ENCODE data around the gene CCDC85B.

CCDC85B gene

GRCh38 chr11:65912845-65913244 lies 22.4 kb downstream of the CCDC85B start:
- Histone ChIP-seq H3K4me3 (ENCODE audit: insufficient read depth, low read depth, low read length) (no peak overlapping the region), H3K9me3 (ENCODE audit: control insufficient read depth, low read length) (no peaks in the 10 kb centered on the region), H3K4me1 (ENCODE audit: control insufficient read depth, insufficient read depth, low read length) (no peaks in the 10 kb centered on the region), H3K36me3 (ENCODE audit: control insufficient read depth, insufficient read depth, low read length) (no peaks in the 10 kb centered on the region), H3K27me3 (ENCODE audit: control insufficient read depth, insufficient read depth, low read length, poor library complexity, severe bottlenecking) (peaks cover 4% of the 10 kb centered on the region), H3K27ac (ENCODE audit: insufficient read depth, low read depth, low read length, poor library complexity, severe bottlenecking) (no peak overlapping the region)
- 86 to 91% methylated on average over 4 of the region's 4 CpGs for WGBS, 2 experiments

DNA sequence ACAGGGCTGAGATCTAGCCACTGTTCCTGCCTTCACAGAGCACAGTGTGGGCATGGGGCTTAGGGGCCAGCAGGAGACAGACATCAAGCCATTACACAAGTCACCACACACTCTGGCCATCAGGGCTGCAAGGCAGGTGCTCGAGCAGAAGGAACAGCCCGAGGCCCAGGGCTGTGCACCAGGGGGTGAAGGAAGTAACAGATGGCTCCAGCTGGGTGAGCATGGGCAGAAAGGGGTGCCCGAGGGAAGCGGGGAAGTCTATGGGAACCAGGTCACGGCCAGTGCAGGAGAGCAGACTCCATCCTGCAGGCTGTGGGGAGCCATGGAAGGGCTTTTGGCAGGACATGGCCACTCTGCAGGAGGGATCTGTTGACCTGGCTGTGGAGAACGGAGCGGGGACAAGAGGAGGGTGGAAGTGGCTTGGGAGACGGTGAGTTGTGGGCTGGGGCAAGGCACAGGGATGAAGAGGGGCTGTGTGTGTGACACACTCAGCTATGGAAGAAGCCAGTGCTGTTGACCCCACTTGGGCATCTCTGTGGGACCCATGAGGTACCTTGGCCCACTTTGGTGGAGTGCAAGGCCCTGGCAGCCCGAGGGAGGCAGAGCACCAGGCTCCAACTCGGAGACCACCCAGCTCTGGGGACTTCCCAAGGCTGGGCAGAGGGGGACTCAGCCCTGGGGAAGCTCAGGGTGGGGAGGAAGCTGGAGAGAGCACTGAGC lies 24.8 kb downstream of the CCDC85B start:
- H3K36me3 ChIP-seq (ENCODE audit: control insufficient read depth, insufficient read depth, low read length): no peaks in the 10 kb centered on the region
- 76 to 81% methylated on average over 10 of the region's 10 CpGs for WGBS, 2 experiments
- H3K9me3 ChIP-seq (ENCODE audit: control insufficient read depth, low read length): no peaks in the 10 kb centered on the region
- no peaks in the 10 kb centered on the region for H3K27me3 ChIP-seq (ENCODE audit: control insufficient read depth, insufficient read depth, low read length, poor library complexity, severe bottlenecking)
- no peaks in the 10 kb centered on the region for H3K4me1 ChIP-seq (ENCODE audit: control insufficient read depth, insufficient read depth, low read length)
- H3K4me3 ChIP-seq (ENCODE audit: insufficient read depth, low read depth, low read length): no peak overlapping the region
- peak overlapping the region; percentile 16 for H3K27ac ChIP-seq (ENCODE audit: insufficient read depth, low read depth, low read length, poor library complexity, severe bottlenecking)

GRCh38 chr11:65915821-65916251 lies 25.4 kb downstream of the CCDC85B start:
- 62 to 67% methylated on average over 13 of the region's 13 CpGs for WGBS, 2 experiments
- H3K36me3 ChIP-seq (ENCODE audit: control insufficient read depth, insufficient read depth, low read length): no peaks in the 10 kb centered on the region
- no peaks in the 10 kb centered on the region for H3K27me3 ChIP-seq (ENCODE audit: control insufficient read depth, insufficient read depth, low read length, poor library complexity, severe bottlenecking)
- no peaks in the 10 kb centered on the region for H3K9me3 ChIP-seq (ENCODE audit: control insufficient read depth, low read length)
- H3K4me3 ChIP-seq (ENCODE audit: insufficient read depth, low read depth, low read length): no peak overlapping the region
- H3K27ac ChIP-seq (ENCODE audit: insufficient read depth, low read depth, low read length, poor library complexity, severe bottlenecking): no peak overlapping the region
- no peaks in the 10 kb centered on the region for H3K4me1 ChIP-seq (ENCODE audit: control insufficient read depth, insufficient read depth, low read length)

GRCh38 chr11:65916391-65916790 lies 25.9 kb downstream of the CCDC85B start:
- Histone ChIP-seq H3K27ac (ENCODE audit: insufficient read depth, low read depth, low read length, poor library complexity, severe bottlenecking) (no peak overlapping the region), H3K36me3 (ENCODE audit: control insufficient read depth, insufficient read depth, low read length) (no peaks in the 10 kb centered on the region), H3K4me3 (ENCODE audit: insufficient read depth, low read depth, low read length) (no peak overlapping the region), H3K4me1 (ENCODE audit: control insufficient read depth, insufficient read depth, low read length) (no peaks in the 10 kb centered on the region), H3K27me3 (ENCODE audit: control insufficient read depth, insufficient read depth, low read length, poor library complexity, severe bottlenecking) (no peaks in the 10 kb centered on the region), H3K9me3 (ENCODE audit: control insufficient read depth, low read length) (no peaks in the 10 kb centered on the region)
- 83 to 89% methylated on average over 7 of the region's 7 CpGs for WGBS, 2 experiments

DNA sequence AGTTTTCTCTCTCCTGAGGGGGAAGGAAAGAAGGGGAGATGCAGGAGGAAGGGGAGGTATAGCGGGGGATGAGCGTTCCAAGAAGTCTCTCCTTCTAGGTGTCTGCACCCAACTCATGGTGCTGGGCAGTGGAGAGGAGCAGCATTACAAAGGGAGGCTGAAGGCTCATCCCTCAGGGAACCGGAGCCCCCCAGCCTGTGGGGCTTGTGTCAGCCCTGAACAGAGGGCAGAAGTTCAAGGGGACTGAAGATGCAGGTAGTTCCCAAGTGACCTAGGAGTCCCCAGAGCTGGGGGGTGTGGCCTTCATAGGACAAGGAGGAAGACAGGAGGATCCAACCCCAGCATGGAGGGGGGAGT lies 26.6 kb downstream of the CCDC85B start:
- WGBS, 2 experiments: 93 to 99% methylated on average over 3 of the region's 3 CpGs
- Histone ChIP-seq H3K4me3 (ENCODE audit: insufficient read depth, low read depth, low read length) (no peak overlapping the region), H3K9me3 (ENCODE audit: control insufficient read depth, low read length) (no peaks in the 10 kb centered on the region), H3K27me3 (ENCODE audit: control insufficient read depth, insufficient read depth, low read length, poor library complexity, severe bottlenecking) (no peaks in the 10 kb centered on the region), H3K4me1 (ENCODE audit: control insufficient read depth, insufficient read depth, low read length) (no peaks in the 10 kb centered on the region), H3K36me3 (ENCODE audit: control insufficient read depth, insufficient read depth, low read length) (no peaks in the 10 kb centered on the region), H3K27ac (ENCODE audit: insufficient read depth, low read depth, low read length, poor library complexity, severe bottlenecking) (no peak overlapping the region)

DNA sequence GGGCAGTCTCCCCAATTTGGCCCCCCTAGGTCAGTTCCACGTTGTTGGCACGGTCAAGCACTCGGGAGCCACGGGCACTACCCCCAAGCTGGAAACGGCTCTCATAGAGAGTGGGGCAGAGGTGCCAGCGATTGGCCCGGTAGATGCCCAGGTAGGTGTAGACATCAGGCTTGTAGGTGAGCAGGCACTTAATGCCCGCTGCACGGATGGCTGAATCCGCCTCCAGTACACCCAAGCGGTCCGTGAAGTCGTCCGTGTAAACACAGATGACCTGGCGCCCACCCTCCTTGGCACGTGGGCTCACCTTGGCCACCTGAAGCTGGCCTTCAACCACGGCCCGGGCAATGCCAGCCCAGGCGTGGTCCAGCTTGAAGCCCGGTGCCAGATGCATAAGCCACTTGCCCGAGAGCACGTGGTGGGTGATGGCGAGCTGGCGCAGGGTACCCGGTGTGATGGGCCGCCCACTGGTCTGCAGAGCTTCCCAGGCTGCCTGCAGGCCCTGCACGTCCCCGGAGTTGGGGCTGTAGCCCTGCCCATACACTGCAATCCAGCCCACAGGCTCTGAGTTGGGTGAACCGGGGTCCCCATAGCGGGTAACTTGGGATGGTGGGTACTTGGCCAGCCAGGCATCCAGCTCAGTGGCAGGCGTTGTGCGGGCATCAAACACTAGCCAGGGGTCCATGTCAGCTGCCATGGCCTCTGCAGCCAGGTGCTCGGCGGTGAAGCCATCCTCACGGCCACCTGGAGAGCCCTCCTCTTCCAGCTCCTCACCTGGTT lies 27.1 kb downstream of the CCDC85B start:
- Histone ChIP-seq H3K27me3 (ENCODE audit: control insufficient read depth, insufficient read depth, low read length, poor library complexity, severe bottlenecking) (no peaks in the 10 kb centered on the region), H3K4me3 (ENCODE audit: insufficient read depth, low read depth, low read length) (peak overlapping the region; percentile 92), H3K27ac (ENCODE audit: insufficient read depth, low read depth, low read length, poor library complexity, severe bottlenecking) (no peak overlapping the region), H3K9me3 (ENCODE audit: control insufficient read depth, low read length) (no peaks in the 10 kb centered on the region), H3K36me3 (ENCODE audit: control insufficient read depth, insufficient read depth, low read length) (peaks cover 3% of the 10 kb centered on the region), H3K4me1 (ENCODE audit: control insufficient read depth, insufficient read depth, low read length) (no peaks in the 10 kb centered on the region)
- WGBS, 2 experiments: 92 to 94% methylated on average over 35 of the region's 35 CpGs

DNA sequence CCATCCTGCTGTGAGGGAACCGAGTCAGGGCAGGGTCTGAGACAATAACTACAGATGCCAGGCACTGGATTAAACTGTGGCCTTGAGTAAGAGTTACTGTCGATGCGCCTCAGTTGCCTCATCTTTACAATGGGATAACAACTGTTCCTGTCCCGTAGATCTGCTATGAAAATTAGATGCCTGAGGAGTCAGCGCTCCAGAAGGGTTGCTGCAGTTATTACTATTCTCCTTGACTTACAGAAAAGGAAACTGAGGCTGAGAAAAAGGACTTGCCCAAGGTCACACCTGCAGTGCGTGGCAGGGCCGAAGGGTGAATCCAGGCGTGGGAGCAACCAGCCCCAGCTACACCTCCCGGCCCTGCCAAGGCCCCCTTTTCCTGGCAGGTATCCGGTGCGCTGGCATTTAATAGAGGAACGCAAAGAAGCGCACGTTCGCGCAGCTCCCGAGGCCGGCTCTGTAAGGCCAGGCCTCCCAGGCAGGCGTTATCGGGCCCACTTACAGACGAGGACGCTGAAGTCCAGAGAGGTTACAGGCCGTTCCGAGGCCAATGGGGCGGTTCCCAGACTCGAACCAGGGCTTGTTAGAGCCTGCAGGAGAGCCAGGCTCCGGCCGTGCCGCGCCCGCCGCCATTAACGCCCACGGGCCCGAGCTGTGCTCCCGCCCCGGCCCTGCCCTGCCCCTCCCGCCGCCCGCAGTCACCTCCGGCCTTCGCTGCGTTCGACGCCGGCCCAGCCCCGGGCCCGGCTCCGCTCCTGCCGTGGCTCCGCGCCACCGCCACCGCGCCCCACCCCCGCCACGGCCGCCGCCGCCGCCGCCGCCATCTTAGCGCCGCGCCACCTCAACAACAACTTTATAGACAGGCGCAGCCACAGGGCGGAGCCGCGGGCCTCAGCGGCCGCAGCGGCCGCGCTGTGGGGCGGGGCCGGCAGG lies 28.0 kb downstream of the CCDC85B start, which contains the start of gene C11orf68:
C11orf68 (minus strand) TSS at position 852 of the 930 bp plus-strand sequence; CDS start at position 821, 31 bp downstream.
- no peaks in the 10 kb centered on the region for H3K9me3 ChIP-seq (ENCODE audit: control insufficient read depth, low read length)
- WGBS, 2 experiments: 6 to 7% methylated on average over 77 of the region's 77 CpGs
- H3K4me3 ChIP-seq (ENCODE audit: insufficient read depth, low read depth, low read length): peak within 1 kb of the TSS; percentile 92
- no peak within 1 kb of the TSS for H3K27ac ChIP-seq (ENCODE audit: insufficient read depth, low read depth, low read length, poor library complexity, severe bottlenecking)
- H3K4me1 ChIP-seq (ENCODE audit: control insufficient read depth, insufficient read depth, low read length): no peaks in the 10 kb centered on the region
- H3K27me3 ChIP-seq (ENCODE audit: control insufficient read depth, insufficient read depth, low read length, poor library complexity, severe bottlenecking): no peaks in the 10 kb centered on the region
- peaks cover 5% of the 10 kb centered on the region for H3K36me3 ChIP-seq (ENCODE audit: control insufficient read depth, insufficient read depth, low read length)

GRCh38 chr11:65919141-65919572 lies 28.7 kb downstream of the CCDC85B start, which contains the start of gene DRAP1:
Gene DRAP1 (plus strand): TSS chr11:65919426. CDS start chr11:65919502, 76 bp downstream.
- WGBS, 2 experiments: 0% methylated on average over 59 of the region's 59 CpGs
- Histone ChIP-seq H3K27me3 (ENCODE audit: control insufficient read depth, insufficient read depth, low read length, poor library complexity, severe bottlenecking) (no peaks in the 10 kb centered on the region), H3K4me1 (ENCODE audit: control insufficient read depth, insufficient read depth, low read length) (no peaks in the 10 kb centered on the region), H3K27ac (ENCODE audit: insufficient read depth, low read depth, low read length, poor library complexity, severe bottlenecking) (no peak within 1 kb of the TSS), H3K9me3 (ENCODE audit: control insufficient read depth, low read length) (no peaks in the 10 kb centered on the region), H3K36me3 (ENCODE audit: control insufficient read depth, insufficient read depth, low read length) (peaks cover 5% of the 10 kb centered on the region), H3K4me3 (ENCODE audit: insufficient read depth, low read depth, low read length) (peak within 1 kb of the TSS; percentile 92)

GRCh38 chr11:65919573-65920371 lies 29.3 kb downstream of the CCDC85B start:
- Histone ChIP-seq H3K9me3 (ENCODE audit: control insufficient read depth, low read length) (no peaks in the 10 kb centered on the region), H3K4me3 (ENCODE audit: insufficient read depth, low read depth, low read length) (peak overlapping the region; percentile 77), H3K27me3 (ENCODE audit: control insufficient read depth, insufficient read depth, low read length, poor library complexity, severe bottlenecking) (no peaks in the 10 kb centered on the region), H3K27ac (ENCODE audit: insufficient read depth, low read depth, low read length, poor library complexity, severe bottlenecking) (no peak overlapping the region), H3K36me3 (ENCODE audit: control insufficient read depth, insufficient read depth, low read length) (peaks cover 5% of the 10 kb centered on the region), H3K4me1 (ENCODE audit: control insufficient read depth, insufficient read depth, low read length) (no peaks in the 10 kb centered on the region)
- 3 to 4% methylated on average over 56 to 57 of the region's 60 CpGs for WGBS, 2 experiments
